ENCODE results near the gene NCKAP5. TPM values are rescaled to one million over a fixed set of nuclear protein-coding genes. Genes with fewer than 3 reads are reported as not detected.

Gene NCKAP5
- total RNA-seq, 6 donors from 2014 or later, result 22.1 to 51.1 (median 41.4) TPM

DNA sequence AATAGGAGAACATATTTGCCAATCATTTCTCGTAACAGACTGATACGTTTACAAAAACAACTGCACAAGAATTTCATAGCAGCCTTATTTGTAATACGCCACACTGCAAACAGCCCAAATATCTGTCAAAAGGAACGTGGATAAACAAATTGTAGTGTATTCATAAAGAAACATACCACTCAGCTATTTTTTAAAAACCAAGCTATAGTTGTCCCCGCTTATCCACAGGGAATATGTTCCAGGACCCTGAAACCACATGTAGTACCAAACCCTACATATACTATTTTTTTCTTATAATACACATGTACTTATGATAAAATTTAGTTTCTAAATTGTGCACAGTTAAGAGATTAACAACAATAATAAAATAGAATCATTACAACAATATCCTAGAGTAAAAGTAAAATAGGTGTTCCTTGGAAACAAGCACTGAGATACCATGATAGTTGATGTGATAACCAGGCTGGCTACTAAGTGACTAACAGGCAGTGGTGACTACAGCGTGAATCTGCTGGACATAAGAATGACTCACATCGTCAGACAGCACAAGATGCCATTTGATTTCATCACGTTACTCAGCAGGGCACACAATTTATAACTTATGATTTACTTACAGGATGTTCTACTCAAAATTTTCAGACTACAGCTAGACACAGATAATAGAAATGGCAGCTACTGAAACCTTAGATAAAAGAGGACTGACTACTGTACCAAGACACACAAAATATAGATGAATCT is 367.4 kb downstream of the NCKAP5 start:
- WGBS, 2 donors, result 63 to 70% methylated on average over 8 of the region's 8 CpGs
- Histone ChIP-seq H3K27me3 (no peaks in the 10 kb centered on the region), H3K27ac (peak overlapping the region in 2 of 4 donors; percentile 7 to 62), H3K36me3 (no peaks in the 10 kb centered on the region), H3K4me1 (peaks cover 0 to 8% (median 0%) of the 10 kb centered on the region in 4 donors), H3K9me3 (peaks cover 0 to 6% (median 0%) of the 10 kb centered on the region in 4 donors), H3K4me3 (no peak overlapping the region)
- DNase-seq (no peak), ATAC-seq (ENCODE audit: low FRiP score in 2 of 2) (no peak)
- TF ChIP-seq EP300 (IDR thresholded peaks at IDR 0.05) (no peak), POLR2A (IDR thresholded peaks at IDR 0.05) (no peak), POLR2AphosphoS5 (IDR thresholded peaks at IDR 0.05) (peak; percentile 19 to 23)

- TF ChIP-seq, protein P1, sequence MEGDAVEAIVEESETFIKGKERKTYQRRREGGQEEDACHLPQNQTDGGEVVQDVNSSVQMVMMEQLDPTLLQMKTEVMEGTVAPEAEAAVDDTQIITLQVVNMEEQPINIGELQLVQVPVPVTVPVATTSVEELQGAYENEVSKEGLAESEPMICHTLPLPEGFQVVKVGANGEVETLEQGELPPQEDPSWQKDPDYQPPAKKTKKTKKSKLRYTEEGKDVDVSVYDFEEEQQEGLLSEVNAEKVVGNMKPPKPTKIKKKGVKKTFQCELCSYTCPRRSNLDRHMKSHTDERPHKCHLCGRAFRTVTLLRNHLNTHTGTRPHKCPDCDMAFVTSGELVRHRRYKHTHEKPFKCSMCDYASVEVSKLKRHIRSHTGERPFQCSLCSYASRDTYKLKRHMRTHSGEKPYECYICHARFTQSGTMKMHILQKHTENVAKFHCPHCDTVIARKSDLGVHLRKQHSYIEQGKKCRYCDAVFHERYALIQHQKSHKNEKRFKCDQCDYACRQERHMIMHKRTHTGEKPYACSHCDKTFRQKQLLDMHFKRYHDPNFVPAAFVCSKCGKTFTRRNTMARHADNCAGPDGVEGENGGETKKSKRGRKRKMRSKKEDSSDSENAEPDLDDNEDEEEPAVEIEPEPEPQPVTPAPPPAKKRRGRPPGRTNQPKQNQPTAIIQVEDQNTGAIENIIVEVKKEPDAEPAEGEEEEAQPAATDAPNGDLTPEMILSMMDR (IDR thresholded peaks at IDR 0.05), result no peak
- TF ChIP-seq POLR2A (IDR thresholded peaks at IDR 0.05), result no peak
- no peak for TF ChIP-seq POLR2AphosphoS5 (IDR thresholded peaks at IDR 0.05)
- TF ChIP-seq EP300 (IDR thresholded peaks at IDR 0.05), result no peak
- DNase-seq, result no peak
- Histone ChIP-seq H3K4me1 (peaks cover 0 to 8% (median 2%) of the 10 kb centered on the region in 4 donors), H3K36me3 (no peaks in the 10 kb centered on the region), H3K9me3 (peaks cover 0 to 6% (median 0%) of the 10 kb centered on the region in 4 donors), H3K27ac (no peak overlapping the region), H3K4me3 (no peak overlapping the region), H3K27me3 (no peaks in the 10 kb centered on the region)
- WGBS, 2 donors, result 23 to 45% methylated on average over 1 of the region's 1 CpG
- no peak for ATAC-seq (ENCODE audit: low FRiP score in 2 of 2)
Observed at GRCh38 chr2:133198678-133199077, 369.6 kb downstream of the NCKAP5 start.

- Histone ChIP-seq H3K4me3 (no peak overlapping the region), H3K4me1 (peaks cover 0 to 8% (median 2%) of the 10 kb centered on the region in 4 donors), H3K36me3 (no peaks in the 10 kb centered on the region), H3K27me3 (no peaks in the 10 kb centered on the region), H3K27ac (no peak overlapping the region), H3K9me3 (peaks cover 0 to 6% (median 0%) of the 10 kb centered on the region in 4 donors)
- DNase-seq (no peak), ATAC-seq (ENCODE audit: low FRiP score in 2 of 2) (no peak)
- WGBS, 2 donors, result 80 to 91% methylated on average over 2 of the region's 2 CpGs
- TF ChIP-seq POLR2A (IDR thresholded peaks at IDR 0.05) (no peak), POLR2AphosphoS5 (IDR thresholded peaks at IDR 0.05) (no peak), EP300 (IDR thresholded peaks at IDR 0.05) (no peak)
- TF ChIP-seq, protein P1 (IDR thresholded peaks at IDR 0.05), result no peak
Observed at GRCh38 chr2:133197156-133197555, 371.1 kb downstream of the NCKAP5 start.

- WGBS, 2 donors, result 83 to 85% methylated on average over 5 of the region's 5 CpGs
- no peak for DNase-seq
- TF ChIP-seq, protein P1 (IDR thresholded peaks at IDR 0.05), result no peak
- no peak for TF ChIP-seq POLR2A (IDR thresholded peaks at IDR 0.05)
- no peak overlapping the region for H3K4me3 ChIP-seq
- ATAC-seq (ENCODE audit: low FRiP score in 2 of 2), result no peak
- H3K36me3 ChIP-seq, result no peaks in the 10 kb centered on the region
- H3K27ac ChIP-seq, result no peak overlapping the region
- no peaks in the 10 kb centered on the region for H3K27me3 ChIP-seq
- H3K4me1 ChIP-seq, result peaks cover 0 to 8% (median 2%) of the 10 kb centered on the region in 4 donors
- no peaks in the 10 kb centered on the region for H3K9me3 ChIP-seq
Observed at GRCh38 chr2:133194777-133195335, 373.4 kb downstream of the NCKAP5 start.

GRCh38 chr2:133194362-133194655 is 374.0 kb downstream of the NCKAP5 start:
- TF ChIP-seq, protein P1 (IDR thresholded peaks at IDR 0.05), result no peak
- TF ChIP-seq EP300 (IDR thresholded peaks at IDR 0.05) (no peak), POLR2AphosphoS5 (IDR thresholded peaks at IDR 0.05) (no peak), POLR2A (IDR thresholded peaks at IDR 0.05) (no peak)
- Histone ChIP-seq H3K27ac (no peak overlapping the region), H3K4me1 (peaks cover 0 to 3% (median 2%) of the 10 kb centered on the region in 4 donors), H3K9me3 (no peaks in the 10 kb centered on the region), H3K4me3 (no peak overlapping the region), H3K36me3 (no peaks in the 10 kb centered on the region), H3K27me3 (no peaks in the 10 kb centered on the region)
- ATAC-seq (ENCODE audit: low FRiP score in 2 of 2), result no peak
- DNase-seq, result no peak
- 38 to 43% methylated on average over 4 of the region's 4 CpGs for WGBS, 2 donors

All from upper lobe of left lung (tissue), 6 donors.